BLaER1 treated with 17β-estradiol and CSF1 and Interleukin-3, amounts not matched to agents 10 nM and 100 nM (cell line): ENCODE results near the gene INTS4.
"Not testable (repeated sequence)": the region's sequence is repeated elsewhere in the genome, so short reads cannot be mapped to it uniquely, and the experiment has no call there.

Experiments used
- H3K27ac ChIP-seq, 11 experiments: shearing (Covaris generic); formaldehyde crosslinking; 2 replicates each; pipeline ENCODE4 v1.8.1; 2022
- H3K27me3 ChIP-seq, 11 experiments: shearing (Covaris generic); formaldehyde crosslinking; 2 replicates each; pipeline ENCODE4 v1.8.1; 2022
- H3K36me3 ChIP-seq, 11 experiments: shearing (Covaris generic); formaldehyde crosslinking; 2 replicates each; pipeline ENCODE4 v1.8.1; 2022
- H3K4me1 ChIP-seq, 10 experiments: shearing (Covaris generic); formaldehyde crosslinking; 2 replicates each; pipeline ENCODE4 v1.8.1; 2022
- H3K4me2 ChIP-seq, 11 experiments: shearing (Covaris generic); formaldehyde crosslinking; 2 replicates each; pipeline ENCODE4 v1.8.1; 2022
- H3K4me3 ChIP-seq, 10 experiments: shearing (Covaris generic); formaldehyde crosslinking; 2 replicates each; pipeline ENCODE4 v1.8.1; 2022
- H3K9ac ChIP-seq, 11 experiments: shearing (Covaris generic); formaldehyde crosslinking; 2 replicates each; pipeline ENCODE4 v1.8.1; 2022
- H3K9me3 ChIP-seq, 11 experiments: shearing (Covaris generic); formaldehyde crosslinking; replicated peaks in 1 of 11; 2 replicates each; pipeline ENCODE4 v1.8.1; 2022
- H4K20me1 ChIP-seq, 11 experiments: shearing (Covaris generic); formaldehyde crosslinking; 2 replicates each; pipeline ENCODE4 v1.8.1; 2022
- Cebpa-rat ChIP-seq, 11 experiments: shearing (Covaris generic); IDR thresholded peaks; 2 replicates each; pipeline ENCODE4 v1.8.1; 2022

Gene INTS4

GRCh38 chr11:77994434-77995362, at the start of gene INTS4:
Gene INTS4 (minus strand): TSS chr11:77994668. CDS start chr11:77994643, 25 bp downstream.
- H3K36me3 ChIP-seq: peaks cover 19 to 29% (median 26%) of the 10 kb centered on the region in 11 experiments
- H3K9me3 ChIP-seq: no peaks in the 10 kb centered on the region
- H4K20me1 ChIP-seq: peaks cover 0 to 14% (median 0%) of the 10 kb centered on the region in 11 experiments; a peak in 2 of 22 replicates
- peak within 1 kb of the TSS; percentile 69 to 86 (median 82) for H3K4me3 ChIP-seq
- H3K4me1 ChIP-seq: peaks cover 21 to 33% (median 26%) of the 10 kb centered on the region in 10 experiments
- H3K4me2 ChIP-seq: peak within 1 kb of the TSS; percentile 85 to 100 (median 94)
- peak within 1 kb of the TSS; percentile 41 to 88 (median 83); a peak in 21 of 22 replicates for H3K27ac ChIP-seq
- TF ChIP-seq Cebpa-rat (IDR thresholded peaks at IDR 0.05): no peak
- no peaks in the 10 kb centered on the region for H3K27me3 ChIP-seq
- peak within 1 kb of the TSS; percentile 76 to 87 (median 82) for H3K9ac ChIP-seq

- H3K4me3 ChIP-seq: no peak overlapping the region
- no peak overlapping the region for H3K27ac ChIP-seq
- H4K20me1 ChIP-seq: no peaks in the 10 kb centered on the region
- H3K9ac ChIP-seq: no peak overlapping the region
- H3K27me3 ChIP-seq: no peaks in the 10 kb centered on the region
- H3K36me3 ChIP-seq: no peaks in the 10 kb centered on the region
- no peak overlapping the region for H3K4me2 ChIP-seq
- TF ChIP-seq Cebpa-rat (IDR thresholded peaks at IDR 0.05): no peak
- H3K9me3 ChIP-seq: peaks cover 0 to 5% (median 0%) of the 10 kb centered on the region in 11 experiments; a peak in 1 of 22 replicates
- H3K4me1 ChIP-seq: peaks cover 13 to 40% (median 29%) of the 10 kb centered on the region in 10 experiments
Measured at GRCh38 chr11:78041843-78042440, 47.5 kb upstream of the INTS4 start.

- not testable (repeated sequence) for H3K27me3 ChIP-seq, H3K36me3 ChIP-seq, H3K9ac ChIP-seq, H3K4me3 ChIP-seq, H3K9me3 ChIP-seq, H3K4me2 ChIP-seq, H3K27ac ChIP-seq, H4K20me1 ChIP-seq
- peaks cover 13 to 41% (median 29%) of the 10 kb centered on the region in 10 experiments for H3K4me1 ChIP-seq
Measured at GRCh38 chr11:78041380-78041719, 46.9 kb upstream of the INTS4 start.

- TF ChIP-seq Cebpa-rat (IDR thresholded peaks at IDR 0.05): no peak
- H3K9ac ChIP-seq: peak overlapping the region in 4 of 11 experiments; percentile 57 to 76 (median 64); a peak in 4 of 22 replicates
- no peaks in the 10 kb centered on the region for H3K27me3 ChIP-seq
- H3K4me1 ChIP-seq: peaks cover 13 to 36% (median 27%) of the 10 kb centered on the region in 10 experiments
- H3K9me3 ChIP-seq: peaks cover 0 to 5% (median 0%) of the 10 kb centered on the region in 11 experiments; a peak in 1 of 22 replicates
- peak overlapping the region in 8 of 11 experiments; percentile 63 to 89 (median 79); a peak in 14 of 22 replicates for H3K27ac ChIP-seq
- H3K36me3 ChIP-seq: no peaks in the 10 kb centered on the region
- H4K20me1 ChIP-seq: no peaks in the 10 kb centered on the region
- H3K4me2 ChIP-seq: peak overlapping the region; percentile 59 to 80 (median 73); a peak in 19 of 22 replicates
- H3K4me3 ChIP-seq: no peak overlapping the region; a peak in 1 of 20 replicates
Measured at GRCh38 chr11:78040691-78041379, 46.4 kb upstream of the INTS4 start.

- Histone ChIP-seq H3K4me3 (peak overlapping the region in 8 of 10 experiments; percentile 1 to 40 (median 17); a peak in 12 of 20 replicates), H3K9ac (peak overlapping the region; percentile 42 to 76 (median 62); a peak in 17 of 22 replicates), H3K27me3 (no peaks in the 10 kb centered on the region), H3K4me2 (peak overlapping the region; percentile 59 to 80 (median 73)), H3K36me3 (no peaks in the 10 kb centered on the region), H3K27ac (peak overlapping the region; percentile 52 to 89 (median 78); a peak in 21 of 22 replicates), H3K4me1 (peaks cover 13 to 34% (median 25%) of the 10 kb centered on the region in 10 experiments), H3K9me3 (peaks cover 0 to 5% (median 0%) of the 10 kb centered on the region in 11 experiments; a peak in 1 of 22 replicates), H4K20me1 (no peaks in the 10 kb centered on the region)
- TF ChIP-seq Cebpa-rat (IDR thresholded peaks at IDR 0.05): no peak
Measured at GRCh38 chr11:78039919-78040671, 45.6 kb upstream of the INTS4 start.

- H3K9me3 ChIP-seq: no peaks in the 10 kb centered on the region; a peak in 1 of 22 replicates
- H3K4me1 ChIP-seq: peaks cover 13 to 34% (median 25%) of the 10 kb centered on the region in 10 experiments
- H4K20me1 ChIP-seq: no peaks in the 10 kb centered on the region
- no peaks in the 10 kb centered on the region for H3K36me3 ChIP-seq
- peak overlapping the region in 9 of 11 experiments; percentile 42 to 76 (median 62); a peak in 13 of 22 replicates for H3K9ac ChIP-seq
- H3K27ac ChIP-seq: peak overlapping the region; percentile 52 to 89 (median 78); a peak in 19 of 22 replicates
- H3K27me3 ChIP-seq: no peaks in the 10 kb centered on the region
- no peak for TF ChIP-seq Cebpa-rat (IDR thresholded peaks at IDR 0.05)
- H3K4me2 ChIP-seq: peak overlapping the region; percentile 59 to 80 (median 73)
- peak overlapping the region in 6 of 10 experiments; percentile 1 to 32 (median 17); a peak in 7 of 20 replicates for H3K4me3 ChIP-seq
Measured at GRCh38 chr11:78039391-78039918, 45.0 kb upstream of the INTS4 start.

- Histone ChIP-seq H3K4me1 (peaks cover 13 to 34% (median 25%) of the 10 kb centered on the region in 10 experiments), H3K9me3 (no peaks in the 10 kb centered on the region; a peak in 1 of 22 replicates), H4K20me1 (no peaks in the 10 kb centered on the region), H3K9ac (no peak overlapping the region; a peak in 1 of 22 replicates), H3K36me3 (no peaks in the 10 kb centered on the region), H3K4me3 (no peak overlapping the region), H3K27me3 (no peaks in the 10 kb centered on the region), H3K27ac (peak overlapping the region in 3 of 11 experiments; percentile 80 to 89 (median 84); a peak in 6 of 22 replicates), H3K4me2 (peak overlapping the region in 6 of 11 experiments; percentile 59 to 80 (median 74); a peak in 8 of 22 replicates)
- TF ChIP-seq Cebpa-rat (IDR thresholded peaks at IDR 0.05): no peak
Measured at GRCh38 chr11:78038697-78039313, 44.3 kb upstream of the INTS4 start.
